Measurements from ENCODE around the gene PAQR9.

PAQR9 gene

GRCh38 chr3:142981108-142981507 lies 17.6 kb upstream of the PAQR9 start:
- no peak for DNase-seq

GRCh38 chr3:142977399-142977728 lies 13.9 kb upstream of the PAQR9 start:
- DNase-seq, result no peak

- DNase-seq, result no peak
Measured at GRCh38 chr3:142976621-142977398, 13.3 kb upstream of the PAQR9 start.

- no peak for DNase-seq
Measured at GRCh38 chr3:142975316-142975995, 12.0 kb upstream of the PAQR9 start.

- no peak for DNase-seq
Measured at GRCh38 chr3:142973217-142974009, 9.9 kb upstream of the PAQR9 start.

DNA sequence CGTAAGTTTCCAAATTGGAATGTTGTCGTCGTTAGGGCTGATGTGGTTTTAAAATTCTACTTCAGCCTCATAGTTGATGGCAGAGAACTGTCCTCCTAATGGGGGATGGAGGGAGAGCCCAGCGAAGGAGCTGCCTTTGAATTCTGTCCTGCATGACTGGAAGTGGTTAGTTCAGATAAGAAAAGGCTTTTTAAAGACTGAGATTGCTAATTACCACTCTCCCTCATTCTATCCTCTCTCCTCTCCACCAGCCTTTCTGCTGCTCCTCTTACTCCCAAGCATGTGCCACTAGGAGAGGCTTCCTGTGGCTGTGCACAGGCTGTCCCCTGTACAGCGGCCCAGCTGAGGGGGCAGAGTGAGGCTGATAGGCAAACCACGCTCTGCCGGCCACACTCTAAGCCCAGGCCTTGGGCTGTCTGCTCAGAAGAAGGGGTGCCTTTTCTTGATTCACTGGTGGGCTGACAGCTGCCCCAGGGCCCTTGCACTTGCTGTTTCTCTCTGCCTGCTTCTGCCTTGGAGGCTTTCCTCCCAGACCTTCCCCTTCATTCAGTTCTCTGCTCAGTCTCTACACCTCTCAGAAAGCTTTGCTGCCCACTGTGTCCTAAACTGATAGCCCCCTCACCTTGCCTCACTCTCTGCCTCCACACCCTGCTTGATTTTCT lies 8.7 kb upstream of the PAQR9 start:
- DNase-seq, result no peak

- no peak for DNase-seq
Measured at GRCh38 chr3:142971431-142971830, 8.0 kb upstream of the PAQR9 start.

DNA sequence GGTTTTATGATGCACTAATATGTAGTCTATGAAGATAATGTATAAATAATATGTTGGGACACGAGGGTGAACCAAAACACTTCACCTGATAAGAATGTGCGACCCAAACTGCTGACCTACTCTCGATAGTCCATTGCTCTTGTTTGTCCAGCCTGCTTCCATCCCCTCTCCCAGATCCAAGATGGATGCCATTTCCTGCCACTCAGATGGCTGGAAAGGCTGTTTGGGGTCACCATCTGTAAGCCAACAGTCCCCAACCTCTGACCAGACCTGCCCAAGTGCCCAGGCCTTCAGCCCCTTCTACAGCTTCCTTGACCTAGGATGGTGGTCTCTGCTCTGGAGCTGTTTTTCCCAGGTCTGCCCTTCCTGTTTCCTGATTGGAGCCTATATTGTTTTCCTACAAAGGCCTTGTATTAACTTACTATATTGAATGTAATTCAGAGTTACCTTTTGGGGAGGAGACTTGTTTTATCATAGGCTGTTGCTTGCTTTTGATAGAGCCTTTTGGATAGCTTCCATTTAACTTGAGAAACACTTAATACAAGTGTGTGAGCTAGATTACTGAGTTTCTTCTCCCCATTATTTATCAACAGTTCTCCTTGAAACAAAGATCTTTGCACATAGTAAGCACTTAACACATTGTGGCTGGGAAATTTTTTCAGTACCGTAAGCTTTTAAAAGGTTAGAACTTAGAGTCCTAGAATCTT lies 5.0 kb upstream of the PAQR9 start:
- DNase-seq, result no peak

GRCh38 chr3:142966808-142967207 lies 3.3 kb upstream of the PAQR9 start:
- no peak for DNase-seq

DNA sequence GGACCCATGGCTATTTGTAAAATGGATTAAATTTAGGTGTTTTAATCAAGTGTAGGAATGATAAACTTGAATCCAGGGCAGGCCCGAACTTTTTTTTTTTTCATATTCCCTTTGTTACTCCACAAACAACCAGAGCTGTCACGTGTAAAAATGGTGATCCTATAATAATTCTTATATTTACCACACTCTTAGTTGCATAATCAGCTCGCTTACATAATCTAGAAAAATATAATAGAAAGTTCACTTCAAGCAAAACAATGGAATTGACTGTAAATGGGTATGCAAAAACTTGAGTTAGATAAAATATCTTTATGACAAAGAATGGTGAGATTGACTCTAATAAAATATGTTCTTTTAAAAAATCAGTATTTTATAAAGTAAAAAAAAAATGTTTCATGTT lies 2.1 kb upstream of the PAQR9 start:
- no peak for DNase-seq

DNA sequence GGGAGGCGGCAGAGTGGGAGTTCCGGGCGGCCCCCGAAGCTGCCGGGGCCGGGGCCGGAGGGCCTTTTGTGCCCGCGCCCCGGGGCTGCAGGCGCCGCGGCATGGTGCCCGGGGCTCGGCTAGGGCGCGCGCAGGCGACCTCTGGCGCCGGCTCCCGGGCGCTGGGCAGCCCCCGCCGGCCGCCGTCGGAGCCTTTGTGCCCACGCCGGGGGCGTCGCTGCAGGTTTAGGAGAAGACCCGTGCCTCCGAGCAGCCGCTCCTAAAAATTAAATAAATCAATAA lies 299 bp downstream of the PAQR9 start:
- DNase-seq, result peak in 1 of 2 experiments; percentile 5

DNA sequence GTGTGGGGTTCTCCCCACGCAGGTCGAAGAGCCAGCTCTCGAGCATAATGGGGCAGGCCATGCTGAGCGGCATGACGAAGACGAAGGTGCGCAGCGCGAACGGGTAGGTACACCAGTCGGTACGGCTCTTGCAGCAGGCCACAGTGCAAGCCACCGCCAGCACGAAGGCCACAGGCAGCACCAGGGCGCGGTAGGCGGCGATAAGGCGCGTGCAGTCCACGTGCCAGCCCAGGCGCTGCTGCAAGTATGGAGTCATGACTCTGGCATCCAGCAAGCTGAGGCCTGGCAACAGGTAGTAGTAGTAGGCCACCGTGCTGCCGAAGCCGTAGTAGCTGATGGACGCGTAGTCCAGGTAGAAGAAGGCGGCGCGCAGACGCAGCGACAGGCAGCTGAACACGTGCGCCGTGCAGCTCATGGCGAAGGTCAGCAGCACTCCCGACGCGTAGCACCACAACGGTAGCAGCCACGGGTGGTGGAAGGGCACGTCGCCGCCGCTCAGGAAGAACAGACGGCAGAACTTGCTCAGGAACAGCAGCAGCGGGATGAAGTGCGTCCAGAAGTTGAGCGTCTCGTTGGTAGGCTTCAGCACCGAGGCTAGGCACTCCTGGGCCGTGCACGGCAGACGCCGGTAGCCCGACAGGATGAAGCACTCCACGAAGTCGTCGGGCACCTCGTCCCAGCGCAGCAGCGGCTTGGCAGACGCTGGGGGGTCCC lies 797 bp downstream of the PAQR9 start:
- no peak for DNase-seq

- no peak for DNase-seq
Measured at GRCh38 chr3:142962175-142962519, 1.3 kb downstream of the PAQR9 start.

DNA sequence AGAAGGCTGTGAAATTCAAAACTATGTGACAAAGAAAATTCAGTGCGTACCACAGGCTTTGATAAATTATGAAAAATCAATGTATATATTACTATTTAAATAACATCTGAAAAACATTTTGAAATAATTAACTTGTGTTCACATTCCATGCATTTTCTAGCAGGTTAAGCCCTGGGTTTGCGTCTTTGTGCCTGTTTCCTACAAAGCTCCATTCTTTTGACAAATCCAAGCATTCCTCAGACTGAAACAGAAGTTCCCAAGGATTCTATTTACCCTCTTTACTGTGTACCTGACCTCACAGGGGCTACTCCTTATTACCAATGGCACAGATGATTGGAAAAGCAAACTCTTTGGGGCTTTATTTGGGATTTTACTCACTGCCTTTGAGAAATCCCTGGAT lies 1.9 kb downstream of the PAQR9 start:
- DNase-seq, result no peak

- DNase-seq, result no peak
Measured at GRCh38 chr3:142960322-142960850, 3.1 kb downstream of the PAQR9 start.

DNA sequence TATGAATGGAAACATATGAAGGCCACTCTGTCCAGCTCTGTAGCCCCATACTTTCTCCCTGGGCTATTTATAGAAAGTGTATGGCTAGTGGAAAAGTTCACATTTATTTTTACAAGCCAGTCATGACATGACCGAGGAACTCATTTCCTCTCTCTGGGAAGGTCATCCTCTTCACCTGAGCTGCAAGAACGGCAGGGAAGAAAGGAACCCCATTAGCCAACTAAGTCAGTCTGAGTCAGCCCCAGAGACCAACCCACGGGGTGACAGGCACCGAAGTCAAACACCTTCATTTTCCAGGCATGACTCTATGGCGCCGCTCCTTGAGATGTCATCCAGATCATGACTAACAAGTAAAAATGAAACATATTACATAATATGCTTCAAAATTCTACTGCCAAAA lies 4.8 kb downstream of the PAQR9 start:
- peak; percentile 16 to 39 for DNase-seq

DNA sequence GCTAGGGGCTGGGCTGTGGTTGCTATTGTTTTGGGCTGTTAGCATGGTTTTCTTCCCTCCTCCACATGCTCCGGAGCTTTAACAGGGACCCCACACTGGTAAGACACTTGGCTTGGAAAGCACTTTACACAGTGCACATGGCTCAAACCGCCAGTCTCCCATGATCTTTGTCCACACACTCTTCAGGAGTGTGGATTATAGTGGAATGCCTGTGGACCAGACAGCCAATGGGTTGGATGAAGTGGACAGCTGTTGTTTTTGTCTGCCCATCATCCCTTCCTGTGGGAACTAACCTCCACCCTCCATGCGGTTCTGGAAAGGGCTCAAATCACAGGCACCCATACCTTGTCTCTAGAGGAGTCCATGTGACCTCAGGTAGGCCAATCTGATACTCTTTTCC lies 10.0 kb downstream of the PAQR9 start:
- DNase-seq, result no peak

DNA sequence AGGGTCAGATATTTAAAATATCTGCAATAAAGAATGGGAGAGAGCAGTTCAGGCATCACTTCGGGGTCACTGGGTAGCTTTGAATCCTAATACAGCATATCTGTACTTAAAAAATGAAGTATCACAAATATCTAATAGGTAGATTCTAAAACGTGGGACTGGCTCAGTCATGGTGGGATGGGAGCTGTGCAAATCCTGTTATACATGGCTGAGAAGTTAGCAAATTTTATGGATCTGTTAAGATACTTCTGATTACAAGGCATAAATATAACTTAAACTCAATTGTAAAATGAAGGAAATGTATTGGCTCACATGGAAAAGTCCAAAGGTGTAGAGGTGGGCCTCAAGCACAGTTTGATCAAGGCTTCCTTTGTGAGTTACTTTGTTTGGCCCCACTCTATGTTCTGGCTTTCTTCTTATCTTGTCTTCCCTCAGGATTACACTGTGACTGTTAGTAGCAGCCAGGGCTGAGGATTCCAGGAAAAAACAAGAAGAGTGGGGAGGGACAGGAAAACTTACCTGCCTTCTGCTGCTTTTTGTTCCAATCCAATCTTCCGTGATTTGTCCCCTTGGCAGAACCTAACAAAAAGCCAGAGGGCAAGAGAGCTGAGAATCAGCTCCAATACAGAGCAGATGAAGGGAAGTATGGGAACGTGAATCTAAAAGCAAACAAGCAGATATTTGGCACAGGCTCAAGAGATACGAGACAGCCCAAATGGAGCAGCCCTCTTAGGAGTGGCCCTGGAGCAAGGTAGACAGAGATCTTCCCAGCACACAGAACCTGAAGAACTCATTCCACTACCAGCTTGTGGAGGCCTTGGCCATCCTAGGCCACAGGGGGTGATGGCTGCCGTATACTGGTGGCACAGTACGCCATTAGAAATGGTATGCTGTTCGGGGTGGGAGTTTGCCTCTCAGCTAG lies 10.9 kb downstream of the PAQR9 start:
- DNase-seq, result no peak

GRCh38 chr3:142951794-142952193 lies 11.7 kb downstream of the PAQR9 start:
- no peak for DNase-seq

GRCh38 chr3:142950972-142951371 lies 12.5 kb downstream of the PAQR9 start:
- no peak for DNase-seq
